B cell (primary cell): ENCODE measurements around the gene SLC39A1. TPM values are rescaled to one million over a fixed set of nuclear protein-coding genes. Genes with fewer than 3 reads are reported as not detected.
A peak's percentile ranks its signal among the peaks of the same experiment; 100 is the strongest.

Experiments
- ATAC-seq: fragments of 200-7000 bp; cut with Tn5 transposase; one replicate; pipeline ENCODE4 v1.10.0; 2021; ENCODE audit warnings: low read depth, mild to moderate bottlenecking, moderate number of reproducible peaks, moderate library complexity
- CTCF ChIA-PET: fragments of 350-600 bp; sonication (Branson Sonifier 250); formaldehyde crosslinking; loops from one replicate; lab custom pipeline; 2021; ENCODE audit warnings: antibody characterized with exemption, inconsistent platforms; lab: Charles Lee
- POLR2A ChIA-PET: fragments of 350-600 bp; sonication (Branson Sonifier 250); formaldehyde crosslinking; loops from one replicate; lab custom pipeline; 2021; ENCODE audit warnings: antibody characterized with exemption; lab: Charles Lee
- DNase-seq: peaks from one replicate; pipeline ENCODE4 v3.0.0; 2013
- H2AFZ ChIP-seq: 2 replicates; pipeline ENCODE4 v1.6.1; 2012; ENCODE audit warnings: mild to moderate bottlenecking, low read depth, low read length; ENCODE audit not compliant: insufficient read depth, poor library complexity, severe bottlenecking
- H3K27ac ChIP-seq, 2 donors: 1 replicate in 1 of 2; 2 replicates in 1 of 2; pipeline ENCODE4 v1.5.1; 2012 to 2013; ENCODE audit warnings: low read length in 2 of 2, mild to moderate bottlenecking in 2 of 2, moderate library complexity in 1 of 2
- H3K27me3 ChIP-seq, 4 experiments: fragments of 200-600 bp in 1 of 4; sonication (generic) in 1 of 4; replicated peaks in 1 of 4; 1 replicate in 2 of 4; 2 replicates in 2 of 4; pipeline versions ENCODE4 v1.6.1 to v1.7.0; 2013 to 2016; ENCODE audit warnings: low read length in 3 of 4, mild to moderate bottlenecking in 2 of 4, mixed read lengths in 1 of 4, moderate library complexity in 1 of 4; ENCODE audit not compliant: insufficient read depth in 4 of 4, control insufficient read depth in 3 of 4; ENCODE audit errors: control extremely low read depth in 1 of 4
- H3K36me3 ChIP-seq, 2 experiments: replicated peaks in 1 of 2; 1 replicate in 1 of 2; 2 replicates in 1 of 2; pipeline versions ENCODE4 v1.6.1 to v1.7.1; 2013; ENCODE audit warnings: low read length in 1 of 2; ENCODE audit not compliant: insufficient read depth in 2 of 2, control insufficient read depth in 1 of 2; ENCODE audit errors: control extremely low read depth in 1 of 2, extremely low read depth in 1 of 2
- H3K4me1 ChIP-seq, 2 donors: fragments of 200-600 bp in 1 of 2; sonication (generic) in 1 of 2; 1 replicate in 1 of 2; 2 replicates in 1 of 2; pipeline versions ENCODE4 v1.5.1 to v1.6.1; 2013 to 2017; ENCODE audit warnings: low read length in 2 of 2; ENCODE audit not compliant: control insufficient read depth in 2 of 2, insufficient read depth in 2 of 2
- H3K4me2 ChIP-seq: replicated peaks from 2 replicates; pipeline ENCODE3; 2012; ENCODE audit warnings: mild to moderate bottlenecking, low read depth, low read length; ENCODE audit not compliant: poor library complexity, severe bottlenecking
- H3K4me3 ChIP-seq, 5 experiments: fragments of 200-600 bp in 1 of 5; sonication (generic) in 1 of 5; 1 replicate in 3 of 5; 2 replicates in 2 of 5; pipeline versions ENCODE4 v1.5.1 to v1.7.0; 2011 to 2016; ENCODE audit warnings: low read length in 4 of 5, mild to moderate bottlenecking in 4 of 5, low read depth in 2 of 5, control low read depth in 1 of 5, moderate library complexity in 1 of 5; ENCODE audit not compliant: insufficient read depth in 1 of 5; ENCODE audit errors: control extremely low read depth in 1 of 5, extremely low read depth in 1 of 5
- H3K79me2 ChIP-seq: fragments of 200-600 bp; sonication (generic); one replicate; pipeline ENCODE4 v1.6.0; 2016; ENCODE audit warnings: low read length; ENCODE audit not compliant: control insufficient read depth, insufficient read depth
- H3K9ac ChIP-seq: fragments of 200-600 bp; sonication (generic); 2 replicates; pipeline ENCODE4 v1.6.1; 2017; ENCODE audit warnings: mild to moderate bottlenecking, low read length, moderate library complexity
- H3K9me3 ChIP-seq, 3 donors: one replicate each; pipeline versions ENCODE4 v1.6.1 to v1.7.1; 2013; ENCODE audit warnings: low read length in 2 of 3; ENCODE audit not compliant: control insufficient read depth in 2 of 3, insufficient read depth in 1 of 3; ENCODE audit errors: control extremely low read depth in 1 of 3
- H4K20me1 ChIP-seq: 2 replicates; pipeline ENCODE4 v1.6.0; 2012; ENCODE audit warnings: mild to moderate bottlenecking, low read length; ENCODE audit not compliant: insufficient read depth, control insufficient read depth, poor library complexity, severe bottlenecking
- H3K27ac Mint-ChIP-seq: one replicate; pipeline ENCODE4 v1.8.0; 2021; ENCODE audit warnings: mixed read lengths
- H3K27me3 Mint-ChIP-seq: one replicate; pipeline ENCODE4 v1.8.0; 2021; ENCODE audit warnings: mixed read lengths
- H3K4me1 Mint-ChIP-seq: one replicate; pipeline ENCODE4 v1.8.0; 2021; ENCODE audit warnings: mixed read lengths
- H3K4me3 Mint-ChIP-seq: one replicate; pipeline ENCODE4 v1.8.0; 2021; ENCODE audit warnings: mixed read lengths
- H3K9me3 Mint-ChIP-seq: one replicate; pipeline ENCODE4 v1.8.0; 2022; ENCODE audit warnings: mixed read lengths; ENCODE audit not compliant: insufficient read depth
- CTCF ChIP-seq: fragments of 200-600 bp; IDR thresholded peaks from one replicate; pipeline ENCODE4 v1.8.0; 2022; ENCODE audit warnings: antibody characterized with exemption, mild to moderate bottlenecking
- EZH2 ChIP-seq: IDR thresholded peaks from 2 replicates; pipeline ENCODE4 v1.6.1; 2012; ENCODE audit warnings: borderline replicate concordance, low read depth, mild to moderate bottlenecking, moderate library complexity, low read length; ENCODE audit not compliant: insufficient read depth, poor library complexity, severe bottlenecking
- WGBS: methylation state at CpG from one replicate; pipeline ENCODE4 v1.1.5; 2013; ENCODE audit warnings: missing lambda C conversion rate; ENCODE audit not compliant: insufficient coverage; 5-methylcytosine and 5-hydroxymethylcytosine counted together
- intact Hi-C: fragments of 100-400 bp; cut with micrococcal nuclease; formaldehyde crosslinking; loops from one replicate; pipeline ENCODE4 v1.10.0; 2022
- polyA plus RNA-seq: library from polyadenylated mRNA; depleted of rRNA; stranded (reverse); fragments of >200 nt; gene quantifications from 2 replicates; pipeline ENCODE4 v1.2.3, GENCODE V29; 2012
- total RNA-seq, 2 donors: library from RNA; stranded (reverse); fragments of 120-200 nt in 1 of 2; gene quantifications; 1 replicate in 1 of 2; 2 replicates in 1 of 2; pipeline versions ENCODE4 v1.2.3 to v1.2.4, GENCODE V29; 2013 to 2022

The SLC39A1 gene
- total and polyA plus RNA-seq, 2 donors (not counting 1 experiment from before 2014, with no cell fraction given): 19.3 to 28.1 TPM

- Mint-ChIP-seq H3K4me1 (peaks cover 24% of the 10 kb centered on the region), H3K27me3 (no peaks in the 10 kb centered on the region), H3K9me3 (no peaks in the 10 kb centered on the region), H3K4me3 (no peak overlapping the region), H3K27ac (peak overlapping the region; percentile 32)
- ChIA-PET CTCF (interaction anchor here (0.6 kb wide), 1 partner anchor 118 kb away, joined by 4 read pairs; no protein-coding TSS in a partner anchor), POLR2A (no interaction called here)
- ATAC-seq: no peak
- Histone ChIP-seq H3K36me3 (peaks cover 21 to 95% of the 10 kb centered on the region in 2 experiments), H3K79me2 (peaks cover 65% of the 10 kb centered on the region), H4K20me1 (peaks cover 62% of the 10 kb centered on the region), H3K4me1 (peaks cover 9 to 21% of the 10 kb centered on the region in 2 donors), H3K27me3 (no peaks in the 10 kb centered on the region), H3K4me3 (no peak overlapping the region), H2AFZ (no peak overlapping the region), H3K27ac (no peak overlapping the region), H3K9ac (no peak overlapping the region), H3K9me3 (no peaks in the 10 kb centered on the region), H3K4me2 (no peak overlapping the region)
- TF ChIP-seq EZH2 (no peak), CTCF (no peak)
- intact Hi-C loops: no loop called here
- 90% methylated on average over 1 of the region's 3 CpGs for WGBS
- DNase-seq: no peak
These were observed 24.3 kb downstream of the SLC39A1 start for GRCh38 chr1:153938996-153939395.

GRCh38 chr1:153937331-153937730, 26.0 kb downstream of the SLC39A1 start:
- Histone ChIP-seq H2AFZ (no peak overlapping the region), H3K9me3 (no peaks in the 10 kb centered on the region), H3K4me3 (no peak overlapping the region), H4K20me1 (peaks cover 63% of the 10 kb centered on the region), H3K9ac (no peak overlapping the region), H3K4me2 (no peak overlapping the region), H3K36me3 (peaks cover 17 to 97% of the 10 kb centered on the region in 2 experiments), H3K79me2 (peaks cover 49% of the 10 kb centered on the region), H3K27me3 (no peaks in the 10 kb centered on the region), H3K4me1 (peaks cover 0 to 5% of the 10 kb centered on the region in 2 donors), H3K27ac (no peak overlapping the region)
- DNase-seq (no peak), ATAC-seq (no peak)
- Mint-ChIP-seq H3K27ac (no peak overlapping the region), H3K4me1 (peaks cover 9% of the 10 kb centered on the region), H3K4me3 (no peak overlapping the region), H3K9me3 (no peaks in the 10 kb centered on the region), H3K27me3 (no peaks in the 10 kb centered on the region)
- CTCF ChIA-PET: interaction anchor here (0.9 kb wide), 1 partner anchor 140 kb away, joined by 3 read pairs; no protein-coding TSS in a partner anchor
- TF ChIP-seq CTCF: no peak
- TF ChIP-seq EZH2: no peak
- POLR2A ChIA-PET: interaction anchor here (1.0 kb wide), 1 partner anchor 9 kb away, joined by 3 read pairs; no protein-coding TSS in a partner anchor
- intact Hi-C loops: no loop called here
- 98% methylated on average over 9 of the region's 10 CpGs for WGBS
